HG03159 (cell line): ENCODE results near the gene TOR3A.

Experiments
- ATAC-seq: cut with Tn5 transposase; IDR thresholded peaks from one replicate; pipeline ENCODE4 v1.9.1; 2021; ENCODE audit warnings: mild to moderate bottlenecking, moderate library complexity; ENCODE audit not compliant: unreplicated experiment

The TOR3A gene

GRCh38 chr1:179066471-179066870 is 15.4 kb upstream of the TOR3A start:
- ATAC-seq = no peak

GRCh38 chr1:179077396-179077795 is 4.5 kb upstream of the TOR3A start:
- no peak for ATAC-seq

- no peak for ATAC-seq
These were observed 2.6 kb upstream of the TOR3A start for GRCh38 chr1:179079113-179079761.

DNA sequence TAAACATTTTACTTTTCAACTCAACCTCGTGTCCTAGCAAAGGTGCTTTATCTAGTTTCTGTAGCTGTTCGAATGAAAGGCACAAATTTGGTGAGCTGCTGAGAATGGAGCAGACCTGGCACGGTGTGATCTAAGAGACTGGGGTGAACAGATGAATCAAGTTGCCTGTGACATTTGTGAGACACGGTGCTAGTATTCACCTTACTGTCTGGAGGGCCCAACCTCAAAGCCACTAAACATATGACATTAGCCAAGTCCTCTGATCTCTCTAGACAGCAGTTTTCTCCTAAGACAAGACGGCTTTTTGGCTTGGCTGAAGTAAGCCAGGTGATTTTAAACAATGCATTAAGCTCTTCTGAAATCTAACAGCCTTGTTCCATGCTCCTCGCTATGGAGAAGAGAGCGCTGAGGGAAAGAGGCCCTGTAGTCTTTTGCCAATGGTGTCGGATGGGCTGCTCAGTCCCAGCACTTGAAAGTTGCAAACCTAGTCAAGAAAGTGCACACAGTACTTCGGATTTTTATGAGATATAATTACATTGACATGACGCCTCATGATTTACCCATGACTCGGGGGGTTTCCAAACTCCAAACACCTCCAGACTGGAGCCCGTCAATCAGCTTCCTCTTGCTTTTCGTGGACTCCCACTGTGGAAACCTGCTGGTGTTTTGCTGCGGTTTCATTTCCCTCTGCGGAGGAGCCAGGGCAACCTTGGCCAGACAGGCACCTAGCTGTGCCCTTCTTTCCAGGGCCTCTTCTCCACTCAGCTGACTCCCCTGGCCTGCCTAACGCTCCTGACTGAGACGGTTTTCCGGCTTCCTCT is 794 bp upstream of the TOR3A start:
- peak; percentile 16 for ATAC-seq

DNA sequence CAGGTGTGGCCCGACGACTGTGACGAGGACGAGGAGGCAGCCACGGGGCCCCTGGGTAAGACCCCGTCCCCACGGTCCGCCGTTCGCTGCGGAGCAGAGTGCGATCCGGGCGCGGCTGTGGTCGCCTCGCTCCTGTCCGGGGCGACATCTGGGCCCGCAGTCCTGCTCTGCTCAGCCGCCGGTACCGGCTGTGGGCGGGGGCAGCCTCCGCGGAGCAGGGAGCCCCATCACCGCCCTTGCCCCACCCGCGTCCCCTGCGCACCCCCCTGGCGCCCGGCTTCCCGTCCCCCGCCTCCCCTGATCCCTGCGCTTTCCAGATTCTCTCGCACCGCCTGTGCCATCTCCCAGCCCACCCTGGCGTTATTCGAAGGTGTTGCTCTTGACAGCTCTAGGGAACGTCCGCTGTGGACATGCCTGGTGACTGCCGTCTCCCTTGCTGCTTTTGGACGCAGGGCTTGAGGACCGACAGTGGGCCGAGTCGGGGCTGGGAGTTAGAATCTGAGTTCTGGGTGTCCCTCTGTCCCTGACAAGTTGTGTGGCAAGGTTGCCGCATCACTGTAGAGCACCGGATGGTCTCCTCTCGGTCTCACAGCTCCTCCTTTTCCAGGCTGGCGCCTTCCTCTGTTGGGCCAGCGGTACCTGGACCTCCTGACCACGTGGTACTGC is 596 bp downstream of the TOR3A start:
- ATAC-seq = peak; percentile 15

DNA sequence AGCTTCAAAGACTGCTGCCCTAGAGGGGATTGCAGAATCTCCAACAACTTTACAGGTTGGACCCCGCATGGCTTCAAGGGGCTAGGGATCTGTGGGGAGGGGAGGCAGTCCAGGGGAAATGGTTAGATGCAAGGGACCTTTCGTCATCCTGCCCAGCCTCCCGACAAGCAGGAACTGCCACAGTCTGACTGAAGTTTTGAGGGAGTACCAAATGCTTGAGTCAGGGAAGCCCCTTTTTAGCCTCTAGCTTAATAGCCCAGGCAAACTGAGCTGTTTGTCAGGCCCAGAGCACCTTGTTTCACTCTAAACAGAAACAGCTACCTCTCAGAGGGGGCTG is 1.1 kb downstream of the TOR3A start:
- ATAC-seq = no peak

DNA sequence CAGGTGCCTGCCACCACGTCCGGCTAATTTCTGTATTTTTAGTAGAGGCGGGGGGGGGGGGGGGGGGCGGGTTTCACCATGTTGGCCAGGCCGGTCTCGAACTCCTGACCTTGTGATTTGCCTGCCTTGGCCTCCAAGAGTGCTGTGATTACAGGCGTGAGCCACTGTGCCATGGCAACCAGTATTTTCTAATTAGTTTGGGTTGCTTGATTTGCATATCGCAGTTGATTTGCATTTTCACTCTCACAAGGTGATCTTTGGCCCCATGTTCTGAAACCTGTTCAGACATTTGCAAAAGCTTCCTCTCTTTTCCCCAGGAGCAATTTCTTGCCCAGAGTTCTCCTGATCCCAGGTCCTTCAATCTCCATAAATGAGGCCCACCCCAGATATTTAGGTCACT is 1.7 kb downstream of the TOR3A start:
- peak; percentile 24 for ATAC-seq

GRCh38 chr1:179087665-179088064 is 5.8 kb downstream of the TOR3A start:
- ATAC-seq = no peak

- no peak for ATAC-seq
These were observed 8.1 kb downstream of the TOR3A start for GRCh38 chr1:179089827-179090482.

- no peak for ATAC-seq
These were observed 8.7 kb downstream of the TOR3A start for GRCh38 chr1:179090522-179090921.

- no peak for ATAC-seq
These were observed 9.1 kb downstream of the TOR3A start for GRCh38 chr1:179090923-179091322.

DNA sequence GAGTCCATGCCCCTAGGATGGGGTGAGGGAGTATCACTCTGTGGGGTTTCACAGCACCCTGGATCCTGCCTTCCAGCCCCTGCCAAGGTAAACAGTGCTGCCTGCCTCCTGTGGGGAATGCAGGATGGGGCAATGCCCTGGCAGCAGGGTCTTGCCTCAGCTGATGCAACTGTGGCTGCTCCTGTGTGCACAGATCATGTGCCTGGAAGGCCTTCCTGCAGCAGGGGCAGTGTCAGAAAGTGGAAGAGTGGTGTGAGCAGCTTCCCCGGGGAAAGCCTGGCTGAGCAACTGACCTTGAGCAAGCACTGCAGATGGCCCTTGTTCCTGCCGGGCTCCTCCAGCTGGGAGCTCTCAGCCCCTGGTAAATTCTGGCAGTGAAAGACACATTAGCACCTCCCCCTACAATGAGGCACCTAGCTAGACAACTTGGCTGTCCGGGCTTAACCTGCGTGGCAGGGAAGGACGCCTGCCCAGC is 9.9 kb downstream of the TOR3A start:
- no peak for ATAC-seq

DNA sequence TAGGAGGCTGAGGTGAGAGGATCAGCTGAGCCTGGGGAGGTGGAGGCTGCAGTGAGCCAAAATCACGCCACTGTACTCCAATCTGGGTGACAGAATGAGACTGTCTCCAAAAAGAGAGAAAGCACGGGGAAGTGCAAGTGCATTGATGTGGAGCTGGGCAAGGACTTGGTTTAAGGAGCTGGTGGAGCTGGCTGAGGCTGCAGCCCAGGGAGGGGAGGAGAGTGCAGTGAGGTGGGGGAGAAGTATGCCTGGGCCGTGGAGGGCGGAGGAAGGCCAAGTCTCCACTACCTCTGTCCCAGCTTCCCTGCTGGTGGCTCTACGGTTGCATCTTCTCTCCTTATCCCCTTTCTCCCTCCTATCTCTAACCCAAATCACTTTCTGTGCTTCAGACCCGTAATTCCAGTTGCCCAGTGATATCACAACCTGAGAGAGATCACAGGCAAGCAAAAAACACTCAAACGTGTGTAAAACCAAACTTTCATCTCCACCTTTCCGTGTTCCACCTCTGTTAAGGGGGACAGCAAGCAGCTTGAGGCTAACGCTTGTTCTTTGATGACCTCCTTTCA is 11.1 kb downstream of the TOR3A start:
- no peak for ATAC-seq

- ATAC-seq = no peak
These were observed 12.9 kb downstream of the TOR3A start for GRCh38 chr1:179094818-179095217.

- no peak for ATAC-seq
These were observed 13.5 kb downstream of the TOR3A start for GRCh38 chr1:179095377-179095776.

DNA sequence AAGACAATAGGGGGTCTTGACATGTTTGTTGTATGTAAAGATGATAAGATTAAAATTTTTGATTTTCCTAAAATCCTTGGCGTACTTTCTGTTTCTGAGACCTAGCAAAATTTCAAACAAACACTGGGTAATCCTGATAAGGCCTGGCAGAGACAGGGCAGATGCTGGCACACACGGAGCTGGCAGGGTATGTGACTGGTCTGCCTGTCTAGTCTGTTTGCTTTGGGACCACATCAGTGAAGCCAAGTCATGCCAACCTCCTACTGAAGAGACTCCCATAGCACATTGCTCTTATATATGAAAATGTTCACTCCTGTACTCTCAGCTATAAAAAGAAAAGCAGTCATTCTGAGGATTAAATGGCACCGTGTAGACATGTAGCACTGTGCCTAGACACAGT is 14.1 kb downstream of the TOR3A start:
- no peak for ATAC-seq

DNA sequence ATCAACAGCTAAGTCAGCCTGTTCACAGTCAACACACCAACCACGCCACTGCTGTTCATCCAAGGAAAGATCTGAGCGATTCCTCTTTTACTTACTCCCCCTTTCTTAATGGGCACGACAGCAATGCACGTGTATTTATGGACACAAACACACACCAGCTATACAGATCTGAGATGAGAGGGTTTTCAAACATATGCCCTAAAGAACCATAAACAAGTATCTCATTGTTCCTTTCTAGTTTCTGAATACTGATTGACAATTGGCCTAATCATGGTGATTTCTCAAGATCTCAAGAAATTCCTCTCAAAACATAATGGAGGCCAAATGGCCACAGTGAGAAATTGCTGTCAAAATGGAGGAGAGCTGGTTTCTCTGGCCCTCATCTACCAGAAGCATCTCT is 18.0 kb downstream of the TOR3A start:
- ATAC-seq = no peak

- ATAC-seq = no peak
These were observed 19.7 kb downstream of the TOR3A start for GRCh38 chr1:179101566-179101965.

DNA sequence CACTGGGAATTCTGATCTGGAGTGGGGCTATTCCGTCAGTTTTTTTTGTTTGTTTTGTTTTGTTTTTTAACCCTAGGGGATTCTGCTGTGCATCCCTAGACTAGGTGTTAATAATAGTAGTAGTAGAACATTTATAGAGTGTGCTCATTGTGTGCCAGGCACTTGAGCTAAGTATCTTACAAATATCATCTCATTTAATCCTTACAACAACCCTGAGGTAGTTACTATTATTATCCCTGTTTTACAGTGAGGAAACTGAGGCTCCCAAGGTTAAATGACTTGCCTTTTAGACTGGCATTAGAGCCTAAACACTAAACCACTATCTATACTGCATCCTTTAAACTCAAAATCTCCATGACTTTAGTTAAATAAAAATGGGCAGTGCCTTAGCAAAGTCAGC is 22.1 kb downstream of the TOR3A start:
- no peak for ATAC-seq

- ATAC-seq = no peak
These were observed 22.9 kb downstream of the TOR3A start for GRCh38 chr1:179104611-179105250.

DNA sequence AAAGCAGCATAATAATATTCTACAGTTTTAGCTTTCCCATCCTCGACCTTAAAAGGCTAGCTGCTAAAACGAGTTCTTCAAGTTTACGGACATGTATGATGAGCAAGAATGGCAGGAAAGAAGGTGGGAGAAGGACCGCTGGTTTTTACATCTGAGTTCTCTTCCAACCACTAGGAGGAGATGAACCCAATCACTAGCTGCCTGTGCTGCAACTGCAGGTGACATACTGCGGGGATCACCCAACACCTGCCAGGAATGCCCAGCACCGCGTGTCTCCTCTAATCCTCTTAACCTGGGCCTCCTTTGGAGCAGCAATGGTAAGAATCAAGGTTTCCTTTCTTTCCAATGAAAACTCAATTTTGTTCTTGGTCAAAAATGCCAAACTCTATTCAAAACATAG is 23.5 kb downstream of the TOR3A start:
- no peak for ATAC-seq
